D721Med (cell line): ENCODE results near the gene GNB5.
A peak's percentile ranks its signal among the peaks of the same experiment; 100 is the strongest.

Experiments
- DNase-seq: peaks from one replicate; pipeline ENCODE4 v3.0.0; 2011; ENCODE audit warnings: low spot score; ENCODE audit not compliant: insufficient read length
- FAIRE-seq: peaks from 2 replicates; lab custom pipeline; 2011; peaks lifted over from hg19 to GRCh38; lab: Jason Lieb, UNC
- CTCF ChIP-seq: IDR thresholded peaks from 2 replicates; pipeline ENCODE4 v1.5.1; 2012; ENCODE audit warnings: mild to moderate bottlenecking, control low read depth; ENCODE audit not compliant: insufficient read depth; ENCODE audit errors: missing control alignments

Gene GNB5

GRCh38 chr15:52080031-52080430 lies 111.2 kb downstream of the GNB5 start:
- no peak for TF ChIP-seq CTCF
- DNase-seq = no peak
- FAIRE-seq = no peak

- peak; percentile 79 for TF ChIP-seq CTCF
- DNase-seq (peak; percentile 57), FAIRE-seq (no peak)
These were observed 112.1 kb downstream of the GNB5 start for GRCh38 chr15:52078876-52079700.

- TF ChIP-seq CTCF = no peak
- FAIRE-seq = no peak
These were observed 112.9 kb downstream of the GNB5 start for GRCh38 chr15:52078197-52078875.

GRCh38 chr15:52076889-52077781 lies 114.1 kb downstream of the GNB5 start:
- no peak for FAIRE-seq
- no peak for TF ChIP-seq CTCF
- no peak for DNase-seq

More at GRCh38 chr15:52078197-52078875, 112.9 kb downstream of the GNB5 start:
- no peak for DNase-seq

GRCh38 chr15:52071570-52071969 lies 119.6 kb downstream of the GNB5 start:
- no peak for DNase-seq
- no peak for TF ChIP-seq CTCF
- no peak for FAIRE-seq

GRCh38 chr15:52069559-52069958 lies 121.6 kb downstream of the GNB5 start:
- DNase-seq = no peak
- no peak for FAIRE-seq
- no peak for TF ChIP-seq CTCF
